K562 (cell line): ENCODE data around the gene TXNRD3. TPM values are rescaled to one million over a fixed set of nuclear protein-coding genes. Genes with fewer than 3 reads are reported as not detected.

Source experiments
- ATAC-seq: fragments of 200-7000 bp; cut with Tn5 transposase; 3 replicates; pipeline ENCODE4 v1.9.1; 2020; ENCODE audit warnings: moderate library complexity
- BruUV-seq: library from RNA; stranded (reverse); fragments of 400-500 nt; replicated peaks from 2 replicates; lab custom pipeline; 2021; lab: Mats Ljungman, UMichigan
- CTCF ChIA-PET: fragments of 300-600 bp; formaldehyde crosslinking; extraction: SDS; loops from one replicate; lab custom pipeline; 2021; ENCODE audit warnings: low intra/inter-chr PET ratio; lab: Yijun Ruan, JAX
- POLR2A ChIA-PET: fragments of 300-600, 350-650 bp; sonication (Branson Sonifier 250); formaldehyde crosslinking; extraction: SDS; loops from one replicate; lab custom pipeline; 2021; ENCODE audit warnings: antibody characterized with exemption, inconsistent platforms; lab: Yijun Ruan, JAX
- DNase-seq, 4 experiments: peaks; one replicate each; pipeline versions ENCODE4 v3.0.0 to v3.0.0-alpha.2; 2011 to 2018; ENCODE audit warnings: low spot score in 3 of 4, mixed read lengths in 3 of 4; ENCODE audit errors: extremely low read depth in 1 of 4
- FAIRE-seq: peaks from 2 replicates; lab custom pipeline; 2011; peaks lifted over from hg19 to GRCh38; lab: Jason Lieb, UNC
- H2AFZ ChIP-seq: 2 replicates; pipeline ENCODE4 v1.6.0; 2011; ENCODE audit warnings: low read depth, low read length, control low read depth, inconsistent platforms
- H3K27ac ChIP-seq: fragments of 200-600 bp; 3 replicates; pipeline ENCODE4 v1.8.0; 2011; ENCODE audit warnings: low read depth, mild to moderate bottlenecking, control low read depth, inconsistent platforms, low read length, moderate library complexity, mixed read lengths; ENCODE audit errors: extremely low read depth
- H3K27me3 ChIP-seq, 2 experiments: fragments of 300-600 bp in 1 of 2; 2 replicates in 1 of 2; 3 replicates in 1 of 2; pipeline versions ENCODE4 v1.6.0 to v1.8.0; 2011; ENCODE audit warnings: inconsistent platforms in 2 of 2, low read length in 2 of 2, mild to moderate bottlenecking in 1 of 2, mixed read lengths in 1 of 2, moderate library complexity in 1 of 2; ENCODE audit not compliant: control insufficient read depth in 2 of 2, insufficient read depth in 2 of 2
- H3K36me3 ChIP-seq: fragments of 300-600 bp; 3 replicates; pipeline ENCODE4 v1.8.0; 2011; ENCODE audit warnings: mild to moderate bottlenecking, low read length, inconsistent platforms; ENCODE audit not compliant: control insufficient read depth, insufficient read depth
- H3K4me1 ChIP-seq, 2 experiments: fragments of 200-600 bp in 1 of 2; replicated peaks in 1 of 2; 2 replicates in 1 of 2; 3 replicates in 1 of 2; pipeline versions ENCODE4 v1.5.1 to v1.8.0; 2011; ENCODE audit warnings: inconsistent platforms in 2 of 2, low read length in 2 of 2, mild to moderate bottlenecking in 1 of 2, mixed read lengths in 1 of 2, moderate library complexity in 1 of 2; ENCODE audit not compliant: control insufficient read depth in 2 of 2, insufficient read depth in 2 of 2
- H3K4me2 ChIP-seq: 2 replicates; pipeline ENCODE4 v1.6.1; 2011; ENCODE audit warnings: low read length, control low read depth, inconsistent platforms, mixed read lengths; ENCODE audit not compliant: insufficient read depth
- H3K4me3 ChIP-seq: fragments of 200-600 bp; sonication (generic), shearing (Covaris generic); 2 replicates; pipeline ENCODE4 v1.5.1; 2016; ENCODE audit warnings: control low read depth, inconsistent platforms
- H3K79me2 ChIP-seq: fragments of 200-600 bp; 3 replicates; pipeline ENCODE4 v1.8.0; 2011; ENCODE audit warnings: low read length, inconsistent platforms; ENCODE audit not compliant: control insufficient read depth, insufficient read depth
- H3K9ac ChIP-seq, 2 experiments: 2 replicates each; pipeline versions ENCODE4 v1.6.0 to v1.6.1; 2011; ENCODE audit warnings: low read depth in 2 of 2, low read length in 2 of 2, control low read depth in 1 of 2, inconsistent platforms in 1 of 2, mild to moderate bottlenecking in 1 of 2, mixed read lengths in 1 of 2; ENCODE audit not compliant: insufficient read depth in 1 of 2
- H3K9me1 ChIP-seq: one replicate; pipeline ENCODE4 v1.6.0; 2011; ENCODE audit warnings: inconsistent platforms, mild to moderate bottlenecking, low read length, moderate library complexity; ENCODE audit not compliant: control insufficient read depth, insufficient read depth
- H3K9me3 ChIP-seq: replicated peaks from 2 replicates; pipeline ENCODE4 v1.5.1; 2011; ENCODE audit warnings: low read depth, low read length, inconsistent platforms; ENCODE audit not compliant: control insufficient read depth, insufficient read depth
- H4K20me1 ChIP-seq: replicated peaks from 2 replicates; pipeline ENCODE4 v1.6.1; 2011; ENCODE audit warnings: low read length, inconsistent platforms, mixed read lengths; ENCODE audit not compliant: control insufficient read depth, insufficient read depth
- ARID1B ChIP-seq: fragments of 450-650 bp; IDR thresholded peaks from 2 replicates; pipeline ENCODE4 v1.6.1; 2016; ENCODE audit warnings: antibody characterized with exemption, mild to moderate bottlenecking, inconsistent platforms
- DACH1 ChIP-seq: fragments of 450-650 bp; IDR thresholded peaks from 2 replicates; pipeline ENCODE4 v1.6.1; 2018; ENCODE audit not compliant: partially characterized antibody
- DMBX1 ChIP-seq: fragments of 250-450 bp; sonication (Bioruptor Pico); IDR thresholded peaks from 2 replicates; pipeline ENCODE4 v1.8.0; 2022; ENCODE audit warnings: inconsistent platforms, mild to moderate bottlenecking, moderate library complexity, borderline replicate concordance
- EGR1 ChIP-seq: fragments of 450-650 bp; conservative IDR thresholded peaks from 2 replicates; pipeline ENCODE4 v1.6.1; 2017; ENCODE audit warnings: mild to moderate bottlenecking
- ELF1 ChIP-seq: fragments of 200-800 bp; sonication (Bioruptor generic); IDR thresholded peaks from 2 replicates; pipeline ENCODE4 v1.6.1; 2016; ENCODE audit warnings: missing genetic modification characterization, missing compliant biosample characterization
- HMGN3 ChIP-seq: IDR thresholded peaks from 2 replicates; pipeline ENCODE4 v1.6.1; 2011; ENCODE audit warnings: borderline replicate concordance, low read depth, mild to moderate bottlenecking, mixed read lengths, low read length; ENCODE audit not compliant: insufficient read length; ENCODE audit errors: extremely low read depth
- KAT2B ChIP-seq: IDR thresholded peaks from one replicate; pipeline ENCODE4 v1.6.1; 2012; ENCODE audit warnings: low read depth, mild to moderate bottlenecking, control low read depth, inconsistent platforms, low read length, moderate library complexity
- KAT7 ChIP-seq: sonication (generic); formaldehyde crosslinking; IDR thresholded peaks from 2 replicates; pipeline ENCODE4 v1.8.0; 2022; ENCODE audit warnings: missing genetic modification reagents, mild to moderate bottlenecking, borderline replicate concordance
- MCM2 ChIP-seq: fragments of 450-650 bp; IDR thresholded peaks from 2 replicates; pipeline ENCODE4 v1.6.1; 2017; ENCODE audit warnings: low read depth, mild to moderate bottlenecking
- PATZ1 ChIP-seq: fragments of 250-450 bp; sonication (Bioruptor Pico); IDR thresholded peaks from 2 replicates; pipeline ENCODE4 v1.5.0; 2020; ENCODE audit warnings: mild to moderate bottlenecking, borderline replicate concordance
- SREBF1 ChIP-seq: fragments of 150-350 bp; IDR thresholded peaks from 2 replicates; pipeline ENCODE4 v1.6.1; 2014; ENCODE audit warnings: antibody characterized with exemption, low read depth, low read length, borderline replicate concordance
- TCF7L2 ChIP-seq: fragments of 150-350 bp; IDR thresholded peaks from 2 replicates; pipeline ENCODE4 v1.6.1; 2016; ENCODE audit warnings: low read depth, mild to moderate bottlenecking, low read length, moderate library complexity
- YBX1 ChIP-seq: fragments of 450-650 bp; IDR thresholded peaks from 2 replicates; pipeline ENCODE4 v1.7.1; 2016; ENCODE audit warnings: mild to moderate bottlenecking
- ZSCAN32 ChIP-seq: fragments of 450-650 bp; formaldehyde crosslinking; IDR thresholded peaks from 2 replicates; pipeline ENCODE4 v1.4.0; 2020; ENCODE audit warnings: mild to moderate bottlenecking, moderate library complexity
- WGBS: fragments of 100-300 bp; shearing (Covaris generic); methylation state at CpG from one replicate; pipeline ENCODE4 v1.1.6; 2016; ENCODE audit warnings: low coverage, mixed read lengths; ENCODE audit not compliant: insufficient coverage; ENCODE audit errors: missing lambda C conversion rate; 5-methylcytosine and 5-hydroxymethylcytosine counted together
- in situ Hi-C: fragments of 300-500 bp; cut with MboI; formaldehyde crosslinking; loops from 4 replicates; pipeline ENCODE4 v1.15.0; 2018; ENCODE audit warnings: inconsistent platforms, mixed read lengths
- intact Hi-C: fragments of 100-400 bp; cut with micrococcal nuclease; formaldehyde crosslinking; loops from 2 replicates; pipeline ENCODE4 v1.14.2; 2022
- polyA plus RNA-seq, 8 experiments: library from polyadenylated mRNA; depleted of rRNA in 4 of 8; stranded (reverse) in 5 of 8; unstranded in 3 of 8; fragments of >200 nt; fragmentation: Nextera tagmentation in 2 of 8; fragmentation: Illumina TruSeq in 1 of 8; extraction: Ambion mirVana in 2 of 8; extraction: Trizol in 1 of 8; gene quantifications; 2 replicates each; pipeline versions ENCODE4 v1.2.1 to v1.2.3, GENCODE V29; 2011 to 2014; ENCODE audit warnings: inconsistent platforms in 1 of 8, missing spikeins in 1 of 8
- total RNA-seq, 7 experiments: library from RNA; depleted of rRNA in 6 of 7; stranded (reverse); fragments of >200 nt in 6 of 7; fragmentation: Illumina TruSeq in 2 of 7; extraction: Trizol in 2 of 7; gene quantifications; 2 replicates each; pipeline versions ENCODE4 v1.2.1 to v1.2.3, GENCODE V29; 2011 to 2021; ENCODE audit warnings: low replicate concordance in 1 of 7
- TF ChIP-seq, protein P1 (sequence below): fragments of 200-800 bp; sonication (Bioruptor generic); IDR thresholded peaks from 2 replicates; pipeline ENCODE4 v1.6.1; 2016; ENCODE audit warnings: missing genetic modification characterization, missing compliant biosample characterization
- TF ChIP-seq, protein P2 (sequence below): fragments of 250-450 bp; sonication (Bioruptor Pico); IDR thresholded peaks from 2 replicates; pipeline ENCODE4 v1.8.0; 2022; ENCODE audit warnings: moderate library complexity, mild to moderate bottlenecking, inconsistent platforms

Gene TXNRD3
- total and polyA plus RNA-seq, 9 of the 15 experiments (the other 6 are each of a cell fraction or from before 2014, with no cell fraction given): 0.96 to 2.3 (median 1.7) TPM

DNA sequence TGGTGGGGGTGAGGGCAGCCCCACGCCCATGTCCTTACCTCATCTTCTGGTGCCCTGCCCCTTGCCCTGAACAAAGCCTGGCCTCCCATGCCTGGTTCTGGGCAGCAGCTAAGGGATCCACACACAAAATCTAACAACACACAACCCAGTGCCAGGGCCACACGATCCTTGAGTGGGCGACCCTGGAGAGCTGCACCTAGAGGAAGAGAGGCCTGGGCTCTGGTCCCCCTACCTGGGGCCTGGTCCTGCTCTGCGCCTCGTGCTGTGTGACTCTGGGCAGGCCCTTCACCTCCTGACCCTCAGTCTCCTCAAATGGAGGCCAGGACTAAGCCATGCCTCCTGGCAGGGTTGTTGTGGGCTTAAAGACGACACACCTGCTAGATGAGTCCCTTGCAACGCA is 76.2 kb downstream of the TXNRD3 start:
- no peaks in the 10 kb centered on the region for H3K36me3 ChIP-seq
- in situ Hi-C loops: no loop called here
- no TSS peak for BruUV-seq
- 4% methylated on average over 6 of the region's 7 CpGs for WGBS
- ChIA-PET CTCF (no interaction called here), POLR2A (no interaction called here)
- ATAC-seq: no peak
- intact Hi-C loops: no loop called here
- no peaks in the 10 kb centered on the region for H3K9me3 ChIP-seq
- no peak overlapping the region for H3K27ac ChIP-seq
- H2AFZ ChIP-seq: no peak overlapping the region
- H3K9me1 ChIP-seq: no peaks in the 10 kb centered on the region
- H3K79me2 ChIP-seq: no peaks in the 10 kb centered on the region
- DNase-seq: no peak
- FAIRE-seq: no peak
- no peaks in the 10 kb centered on the region; a peak in 2 of 5 replicates for H3K4me1 ChIP-seq
- no peaks in the 10 kb centered on the region for H4K20me1 ChIP-seq
- H3K4me2 ChIP-seq: no peak overlapping the region
- peaks cover 0 to 8% of the 10 kb centered on the region in 2 experiments; a peak in 2 of 5 replicates for H3K27me3 ChIP-seq
- no peak overlapping the region for H3K9ac ChIP-seq
- H3K4me3 ChIP-seq: no peak overlapping the region
- TF ChIP-seq, protein P1, sequence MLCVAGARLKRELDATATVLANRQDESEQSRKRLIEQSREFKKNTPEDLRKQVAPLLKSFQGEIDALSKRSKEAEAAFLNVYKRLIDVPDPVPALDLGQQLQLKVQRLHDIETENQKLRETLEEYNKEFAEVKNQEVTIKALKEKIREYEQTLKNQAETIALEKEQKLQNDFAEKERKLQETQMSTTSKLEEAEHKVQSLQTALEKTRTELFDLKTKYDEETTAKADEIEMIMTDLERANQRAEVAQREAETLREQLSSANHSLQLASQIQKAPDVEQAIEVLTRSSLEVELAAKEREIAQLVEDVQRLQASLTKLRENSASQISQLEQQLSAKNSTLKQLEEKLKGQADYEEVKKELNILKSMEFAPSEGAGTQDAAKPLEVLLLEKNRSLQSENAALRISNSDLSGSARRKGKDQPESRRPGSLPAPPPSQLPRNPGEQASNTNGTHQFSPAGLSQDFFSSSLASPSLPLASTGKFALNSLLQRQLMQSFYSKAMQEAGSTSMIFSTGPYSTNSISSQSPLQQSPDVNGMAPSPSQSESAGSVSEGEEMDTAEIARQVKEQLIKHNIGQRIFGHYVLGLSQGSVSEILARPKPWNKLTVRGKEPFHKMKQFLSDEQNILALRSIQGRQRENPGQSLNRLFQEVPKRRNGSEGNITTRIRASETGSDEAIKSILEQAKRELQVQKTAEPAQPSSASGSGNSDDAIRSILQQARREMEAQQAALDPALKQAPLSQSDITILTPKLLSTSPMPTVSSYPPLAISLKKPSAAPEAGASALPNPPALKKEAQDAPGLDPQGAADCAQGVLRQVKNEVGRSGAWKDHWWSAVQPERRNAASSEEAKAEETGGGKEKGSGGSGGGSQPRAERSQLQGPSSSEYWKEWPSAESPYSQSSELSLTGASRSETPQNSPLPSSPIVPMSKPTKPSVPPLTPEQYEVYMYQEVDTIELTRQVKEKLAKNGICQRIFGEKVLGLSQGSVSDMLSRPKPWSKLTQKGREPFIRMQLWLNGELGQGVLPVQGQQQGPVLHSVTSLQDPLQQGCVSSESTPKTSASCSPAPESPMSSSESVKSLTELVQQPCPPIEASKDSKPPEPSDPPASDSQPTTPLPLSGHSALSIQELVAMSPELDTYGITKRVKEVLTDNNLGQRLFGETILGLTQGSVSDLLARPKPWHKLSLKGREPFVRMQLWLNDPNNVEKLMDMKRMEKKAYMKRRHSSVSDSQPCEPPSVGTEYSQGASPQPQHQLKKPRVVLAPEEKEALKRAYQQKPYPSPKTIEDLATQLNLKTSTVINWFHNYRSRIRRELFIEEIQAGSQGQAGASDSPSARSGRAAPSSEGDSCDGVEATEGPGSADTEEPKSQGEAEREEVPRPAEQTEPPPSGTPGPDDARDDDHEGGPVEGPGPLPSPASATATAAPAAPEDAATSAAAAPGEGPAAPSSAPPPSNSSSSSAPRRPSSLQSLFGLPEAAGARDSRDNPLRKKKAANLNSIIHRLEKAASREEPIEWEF (CRISPR knock-in tag): no peak
- TF ChIP-seq PATZ1 (CRISPR knock-in tag): no peak
- TF ChIP-seq MCM2: no peak
- TF ChIP-seq DMBX1 (CRISPR knock-in tag): no peak
- TF ChIP-seq YBX1: no peak
- no peak for TF ChIP-seq ARID1B
- TF ChIP-seq KAT7 (CRISPR knock-in tag): no peak
- TF ChIP-seq, protein P2, sequence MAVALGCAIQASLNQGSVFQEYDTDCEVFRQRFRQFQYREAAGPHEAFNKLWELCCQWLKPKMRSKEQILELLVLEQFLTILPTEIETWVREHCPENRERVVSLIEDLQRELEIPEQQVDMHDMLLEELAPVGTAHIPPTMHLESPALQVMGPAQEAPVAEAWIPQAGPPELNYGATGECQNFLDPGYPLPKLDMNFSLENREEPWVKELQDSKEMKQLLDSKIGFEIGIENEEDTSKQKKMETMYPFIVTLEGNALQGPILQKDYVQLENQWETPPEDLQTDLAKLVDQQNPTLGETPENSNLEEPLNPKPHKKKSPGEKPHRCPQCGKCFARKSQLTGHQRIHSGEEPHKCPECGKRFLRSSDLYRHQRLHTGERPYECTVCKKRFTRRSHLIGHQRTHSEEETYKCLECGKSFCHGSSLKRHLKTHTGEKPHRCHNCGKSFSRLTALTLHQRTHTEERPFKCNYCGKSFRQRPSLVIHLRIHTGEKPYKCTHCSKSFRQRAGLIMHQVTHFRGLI: no peak
- no peak for TF ChIP-seq DACH1
- TF ChIP-seq EGR1: no peak
- TF ChIP-seq TCF7L2: no peak
- no peak for TF ChIP-seq SREBF1
- TF ChIP-seq ZSCAN32: no peak
- no peak for TF ChIP-seq KAT2B
- TF ChIP-seq HMGN3: no peak
- no peak for TF ChIP-seq ELF1 (tag)
